ENCODE results near the gene CLCN3.
A peak's percentile ranks its signal among the peaks of the same experiment; 100 is the strongest.
"Not testable (repeated sequence)": the region's sequence is repeated elsewhere in the genome, so short reads cannot be mapped to it uniquely, and the experiment has no call there.

Gene CLCN3

DNA sequence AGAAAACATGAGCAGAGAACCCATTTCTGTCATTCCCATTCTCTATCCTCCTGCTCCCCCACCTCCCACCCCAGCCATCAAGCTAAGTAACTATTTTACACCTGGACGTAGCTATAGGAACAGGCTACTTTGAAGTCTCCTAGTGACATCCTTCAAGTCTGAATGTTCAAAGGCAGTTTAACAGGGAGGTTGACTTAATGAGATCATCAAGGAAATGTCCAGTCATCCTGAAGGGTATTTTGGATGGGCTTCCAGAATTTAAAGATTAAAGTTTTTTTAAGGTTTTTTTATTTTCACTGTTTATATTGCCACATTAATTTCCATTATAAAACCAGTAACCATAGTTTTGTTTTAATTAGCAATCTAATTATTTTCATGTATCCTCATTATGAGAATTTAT is 96.3 kb downstream of the CLCN3 start:
- DNase-seq, result no peak

DNA sequence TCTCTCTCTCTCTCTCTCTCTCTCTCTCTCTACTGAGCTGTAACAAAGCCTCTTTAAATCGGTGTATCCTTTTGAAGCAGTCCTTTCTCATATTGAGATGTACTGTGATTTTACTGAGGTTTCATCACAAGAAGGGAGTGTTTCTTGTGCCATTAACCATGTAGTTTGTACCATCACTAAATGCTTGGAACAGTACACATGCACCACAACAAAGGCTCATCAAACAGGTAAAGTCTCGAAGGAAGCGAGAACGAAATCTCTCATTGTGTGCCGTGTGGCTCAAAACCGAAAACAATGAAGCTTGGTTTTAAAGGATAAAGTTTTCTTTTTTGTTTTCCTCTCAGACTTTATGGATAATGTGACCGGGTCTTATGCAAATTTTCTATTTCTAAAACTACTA is 100.2 kb downstream of the CLCN3 start:
- DNase-seq, result no peak

DNA sequence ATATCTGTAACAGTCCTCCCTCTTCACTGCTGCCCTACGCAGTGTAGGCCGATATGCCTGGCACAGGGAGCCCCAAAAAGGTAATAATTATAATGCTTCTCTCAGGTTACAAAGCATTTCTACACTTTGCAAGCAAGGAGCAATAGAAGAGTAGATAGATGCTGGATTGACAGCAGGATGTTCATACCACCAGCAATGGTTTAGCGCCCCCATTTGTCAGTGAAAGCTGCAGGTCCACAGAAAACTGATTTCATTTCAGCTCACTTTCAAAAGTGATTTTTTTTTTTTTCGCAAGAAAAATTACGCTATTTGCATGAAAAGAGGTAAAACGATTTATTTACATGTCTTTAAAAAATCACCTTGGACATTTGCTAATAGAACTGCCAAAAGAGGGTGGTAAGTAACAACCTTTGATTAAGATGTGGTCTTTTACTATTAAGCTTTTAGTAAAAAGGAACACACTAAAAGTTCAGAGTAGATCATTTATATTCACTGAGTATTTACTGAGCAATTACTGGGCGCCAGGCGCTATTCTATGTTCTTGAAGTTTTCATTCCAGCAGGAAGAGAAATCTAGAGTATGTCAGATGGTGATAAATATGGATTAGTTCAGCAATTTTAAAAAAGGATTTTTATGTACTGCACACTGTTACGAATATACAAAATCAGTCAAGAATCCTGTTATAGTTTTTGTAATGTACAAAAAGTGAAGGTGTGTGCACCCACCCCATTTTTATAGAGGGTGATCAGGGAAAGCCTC is 103.0 kb downstream of the CLCN3 start:
- DNase-seq, result peak; percentile 25

DNA sequence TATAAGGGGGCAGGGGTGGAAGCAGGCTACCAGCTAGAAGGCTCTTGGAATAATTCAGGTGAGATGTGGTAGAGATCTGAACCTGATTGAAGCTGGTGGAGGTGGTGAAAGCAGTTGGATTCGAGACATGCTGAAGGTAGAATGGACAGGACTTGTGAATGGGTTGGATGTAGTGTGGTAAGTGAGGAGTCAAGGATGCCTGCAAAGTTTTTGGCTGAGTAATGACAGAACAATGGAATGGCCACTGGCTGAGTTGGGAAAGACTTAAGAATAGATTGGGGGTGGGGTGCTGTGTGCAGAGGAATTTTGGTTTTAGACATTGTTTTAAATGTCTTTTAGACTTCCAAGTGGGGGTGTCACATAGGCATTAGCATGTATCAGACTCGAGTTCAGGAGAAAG is 103.9 kb downstream of the CLCN3 start:
- no peak for DNase-seq

DNA sequence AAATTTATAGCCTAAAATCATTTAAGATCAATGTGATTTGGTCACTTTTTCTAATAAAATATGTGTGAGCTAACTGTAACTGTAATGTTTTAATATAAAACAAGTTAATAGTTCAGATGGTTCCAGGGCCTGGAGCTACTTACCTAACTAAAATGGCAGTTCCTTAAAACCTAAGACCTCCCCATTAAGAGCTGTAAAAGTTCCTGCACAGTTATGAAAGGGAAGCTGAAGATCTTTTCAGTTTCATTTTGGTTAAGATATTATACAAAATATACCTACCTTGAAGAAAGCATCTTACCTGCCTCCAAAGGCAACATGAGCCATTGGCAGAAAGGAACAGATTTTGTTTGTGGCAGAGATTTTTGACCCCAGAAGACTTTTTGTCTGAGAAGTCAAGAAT is 107.2 kb downstream of the CLCN3 start:
- no peak for DNase-seq

DNA sequence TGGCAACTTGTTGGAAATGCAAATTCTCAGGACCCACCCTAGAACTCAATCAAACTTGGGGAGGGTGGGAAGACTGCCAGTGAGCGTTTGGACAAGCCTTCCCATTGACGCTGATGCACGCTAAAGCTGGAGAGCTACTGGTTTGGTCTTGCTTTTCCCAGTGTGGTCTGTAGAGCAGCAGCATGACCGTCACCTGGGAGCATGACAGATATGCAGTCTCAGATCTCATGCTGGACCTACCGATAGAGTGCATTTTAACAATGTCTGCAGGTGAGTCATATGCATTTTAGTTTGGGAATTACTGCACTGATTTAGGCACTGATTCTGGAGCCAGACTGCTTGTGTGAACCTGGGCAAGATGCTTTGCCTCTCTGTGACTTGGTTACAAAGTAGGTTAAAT is 110.2 kb downstream of the CLCN3 start:
- no peak for DNase-seq

DNA sequence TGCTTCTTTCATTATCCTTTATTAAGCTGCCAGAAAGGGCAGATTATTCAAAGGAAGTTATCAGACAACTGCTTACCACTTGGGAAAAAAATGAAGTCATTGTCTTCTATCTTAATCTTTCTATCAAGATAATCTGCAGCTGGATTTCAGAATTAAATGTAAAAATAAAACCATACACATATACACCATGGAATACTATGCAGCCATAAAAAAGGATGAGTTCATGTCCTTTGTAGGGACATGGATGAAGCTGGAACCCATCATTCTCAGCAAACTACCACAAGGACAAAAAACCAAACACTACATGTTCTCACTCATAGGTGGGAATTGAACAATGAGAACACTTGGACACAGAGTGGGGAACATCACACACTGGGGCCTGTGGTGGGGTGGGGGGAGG is 118.2 kb downstream of the CLCN3 start:
- DNase-seq, result not testable (repeated sequence)

DNA sequence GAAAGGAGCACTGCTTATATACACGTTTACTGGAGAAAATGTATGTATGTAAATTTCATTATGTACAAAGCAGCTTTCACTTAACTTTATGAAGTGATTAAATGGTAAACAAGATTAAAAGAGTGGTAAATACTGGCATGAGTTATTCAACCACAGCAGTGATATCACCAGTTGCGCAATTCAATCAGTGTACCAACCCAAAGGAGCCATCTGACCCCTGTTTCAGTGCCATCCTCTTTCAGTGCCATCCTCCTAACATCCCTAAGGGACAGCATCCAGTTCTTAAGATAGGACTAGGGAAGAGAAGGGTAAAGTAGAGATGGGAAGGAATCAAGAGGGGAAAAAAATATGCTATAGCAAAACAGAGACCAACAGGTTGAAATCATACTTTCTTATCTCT is 121.2 kb downstream of the CLCN3 start:
- DNase-seq, result no peak

DNA sequence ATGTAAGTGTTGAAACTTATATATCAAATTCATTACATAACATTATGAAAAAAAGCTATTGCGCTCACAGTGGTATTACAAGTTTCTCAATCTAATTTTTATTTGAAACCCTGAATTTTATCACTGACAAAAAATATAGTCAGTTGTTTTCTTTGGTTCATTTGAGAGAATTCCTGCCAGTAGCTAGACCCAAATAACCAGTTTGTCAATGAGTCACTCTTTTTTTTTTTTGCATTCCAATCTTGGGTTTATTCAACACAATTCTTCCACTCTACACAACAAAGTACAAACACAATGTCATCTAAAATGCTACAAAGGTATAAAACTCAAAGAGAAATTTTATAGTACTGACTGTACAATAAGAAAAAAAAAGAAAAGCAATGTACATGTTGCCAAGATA is 124.2 kb downstream of the CLCN3 start:
- DNase-seq, result no peak

DNA sequence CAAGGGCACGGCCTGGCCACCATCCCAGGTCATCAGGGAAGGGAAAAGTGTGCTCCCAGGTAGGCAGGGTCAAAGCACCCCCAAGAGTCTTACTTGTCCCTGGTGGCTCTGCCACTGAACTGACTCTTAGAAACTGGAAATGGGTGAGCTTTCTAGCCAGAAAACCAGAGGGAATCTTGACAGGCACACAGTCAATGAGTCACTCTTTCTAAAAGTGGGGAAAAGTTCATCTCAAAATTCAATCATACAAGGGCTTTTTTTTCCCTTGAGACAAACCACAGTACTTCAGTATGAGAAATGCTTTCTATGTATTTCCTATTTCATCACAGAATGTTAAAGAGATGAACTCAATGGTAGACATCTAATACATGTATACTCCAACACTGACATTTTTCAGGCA is 124.9 kb downstream of the CLCN3 start:
- DNase-seq, result no peak

DNA sequence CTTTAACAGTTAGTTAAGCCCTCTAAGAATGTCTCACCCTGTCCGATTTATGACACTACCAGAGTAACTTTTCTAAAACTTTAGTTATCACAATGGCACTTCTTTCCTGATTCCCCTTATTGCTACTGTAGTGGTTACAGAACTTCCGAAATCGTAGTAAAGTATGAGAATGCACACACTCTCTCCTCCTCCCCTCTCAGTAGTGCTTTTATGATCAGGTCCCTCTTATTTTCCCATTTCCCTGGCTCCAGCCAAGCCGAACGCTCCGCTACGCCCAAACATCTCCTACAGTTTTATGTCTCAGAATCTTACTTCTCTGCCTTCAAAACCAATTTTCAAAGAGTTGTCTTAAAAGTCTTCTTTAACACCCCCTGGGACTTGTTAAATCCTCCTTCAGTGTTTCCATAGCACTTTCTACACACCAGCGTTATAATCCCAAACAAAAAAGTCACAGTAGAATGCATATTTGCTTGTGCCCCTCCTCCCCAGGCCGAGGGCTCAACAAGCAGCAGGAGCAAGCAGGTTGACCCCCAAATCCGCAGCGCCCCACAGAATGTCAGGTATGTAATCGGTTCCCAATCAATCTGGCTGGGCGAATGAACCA is 136.7 kb downstream of the CLCN3 start:
- DNase-seq, result no peak

DNA sequence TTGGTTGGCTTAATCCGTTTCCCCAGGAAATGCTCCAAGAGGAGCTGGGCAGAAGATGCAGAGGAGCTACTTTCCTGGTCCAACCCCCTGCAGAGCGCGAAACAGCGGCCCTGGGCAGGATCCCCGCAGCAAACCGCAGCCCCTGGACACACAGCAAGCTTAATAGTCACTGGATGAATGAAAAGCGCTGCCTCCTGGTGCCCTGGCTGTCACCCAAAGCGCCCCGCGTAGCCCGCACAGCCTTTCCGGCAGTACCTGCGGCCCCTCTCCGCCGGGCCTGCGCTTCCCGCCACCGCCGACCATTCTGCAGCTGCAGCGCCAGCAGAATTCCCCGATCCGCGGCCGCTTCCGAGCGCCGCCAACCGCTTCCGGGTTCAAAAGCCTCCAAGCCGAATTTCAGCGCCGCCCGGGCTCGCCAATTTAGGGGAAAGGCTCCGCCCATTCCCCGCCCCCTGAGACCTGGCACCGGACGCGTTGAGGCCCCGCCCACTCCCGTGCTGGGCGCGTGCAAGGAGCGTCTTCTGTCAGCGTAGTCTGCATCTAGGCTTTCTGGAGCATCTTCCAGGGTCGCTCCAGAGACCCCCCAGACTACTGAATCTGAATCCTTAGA is 137.3 kb downstream of the CLCN3 start, which contains the start of gene HPF1:
Gene HPF1 (minus strand): TSS at position 370 of the 610 bp plus-strand sequence. CDS start 67 bp downstream, at position 303.
- DNase-seq, result peak; percentile 99

DNA sequence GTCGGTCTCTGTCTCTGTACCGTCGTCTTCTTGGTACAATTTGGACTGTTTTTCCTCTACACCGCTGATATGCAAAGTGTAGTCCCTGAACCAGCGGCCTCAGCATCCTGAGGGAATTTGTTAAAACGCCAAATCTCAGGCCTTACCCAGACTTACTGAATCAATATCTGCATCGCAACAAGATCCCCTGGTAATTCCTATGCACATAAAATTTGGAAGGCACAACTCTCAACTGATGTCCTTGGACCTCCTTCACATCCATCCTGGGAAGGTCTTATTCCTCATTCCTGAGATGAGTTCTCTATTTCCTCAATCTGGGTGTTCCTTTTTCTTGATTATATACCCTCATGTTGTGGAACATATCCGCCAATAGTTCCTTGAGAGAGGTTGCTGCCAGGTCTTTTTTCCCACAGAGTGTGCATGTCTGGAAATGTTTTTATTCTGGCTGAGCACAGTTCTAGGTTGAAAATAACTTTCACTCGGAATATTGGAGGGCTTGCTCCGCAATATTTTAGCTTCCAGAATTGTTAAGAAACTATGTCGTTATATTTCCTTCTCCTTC is 138.1 kb downstream of the CLCN3 start:
- no peak for DNase-seq

DNA sequence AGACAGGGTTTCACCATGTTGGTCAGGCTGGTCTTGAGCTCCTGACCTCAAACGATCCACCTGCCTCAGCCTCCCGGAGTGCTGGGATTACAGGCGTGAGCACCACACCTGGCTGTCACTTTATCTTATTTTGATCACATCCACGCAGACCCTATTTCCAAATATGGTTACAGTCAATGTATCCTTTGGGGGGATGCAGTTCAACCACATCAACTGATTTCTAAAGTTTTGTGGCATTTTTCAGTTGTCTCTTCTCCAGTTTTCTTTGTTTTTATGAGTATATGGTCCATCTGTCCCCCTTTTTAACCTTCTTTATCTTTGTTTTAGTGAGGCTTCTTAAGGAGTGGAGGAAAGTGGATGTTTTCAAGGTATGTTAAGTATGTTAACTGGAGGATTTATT is 141.5 kb downstream of the CLCN3 start:
- no peak for DNase-seq

DNA sequence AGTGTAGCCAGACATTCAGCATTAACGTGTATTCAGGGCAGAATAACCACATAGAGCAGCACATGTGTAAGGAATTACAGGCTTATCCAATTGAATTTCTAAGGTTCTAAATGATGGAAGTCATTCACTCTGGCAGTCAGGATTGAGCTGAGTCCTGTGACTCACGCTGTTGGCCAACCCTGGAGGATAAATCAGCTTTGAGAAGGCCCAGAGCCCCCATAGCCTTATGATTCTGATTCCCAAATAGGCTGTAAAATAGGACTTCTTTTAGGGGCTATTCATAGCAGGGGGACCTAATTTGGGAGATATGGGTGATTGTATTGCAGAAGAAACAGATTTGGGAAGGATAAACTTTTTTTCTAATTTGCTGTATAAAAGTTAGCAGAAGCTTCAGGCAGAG is 145.5 kb downstream of the CLCN3 start:
- DNase-seq, result no peak

DNA sequence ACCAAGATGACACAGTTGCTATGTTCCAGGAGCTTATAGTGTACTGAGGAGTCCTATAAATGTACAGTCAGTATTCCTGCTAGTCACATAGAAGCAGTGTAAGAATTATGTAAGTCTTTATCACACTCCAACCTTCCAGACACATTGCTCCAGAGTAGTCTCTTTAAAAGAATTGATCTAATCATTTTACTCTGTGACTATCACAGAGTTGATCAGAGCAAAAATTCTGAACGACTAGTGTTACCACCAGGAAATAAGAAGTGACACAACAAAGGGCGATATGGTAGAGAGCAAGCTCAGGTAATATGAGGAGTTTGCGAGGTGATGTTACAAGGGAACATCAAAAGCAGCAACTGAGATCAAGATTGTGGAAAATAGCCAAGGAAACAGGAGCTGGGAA is 146.4 kb downstream of the CLCN3 start:
- no peak for DNase-seq

DNA sequence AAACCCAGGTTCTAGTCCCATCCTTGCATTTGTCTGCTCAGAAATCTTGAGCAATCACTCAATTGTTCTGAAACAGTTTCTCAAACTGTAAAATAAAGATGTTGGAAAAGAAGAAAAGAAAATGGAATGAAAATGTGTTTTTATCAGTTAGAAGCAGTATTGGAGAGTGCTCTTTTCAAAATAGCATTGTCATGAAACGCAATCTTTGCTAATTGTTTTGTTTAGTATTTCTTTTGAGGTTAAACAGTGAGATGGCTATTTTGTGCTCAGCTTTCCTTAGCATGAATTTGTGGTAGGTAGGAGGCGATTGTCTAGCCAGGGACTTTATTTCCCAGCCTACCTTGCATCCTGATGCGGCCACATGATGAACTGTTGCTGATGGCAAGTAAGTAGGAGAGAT is 148.0 kb downstream of the CLCN3 start:
- no peak for DNase-seq

DNA sequence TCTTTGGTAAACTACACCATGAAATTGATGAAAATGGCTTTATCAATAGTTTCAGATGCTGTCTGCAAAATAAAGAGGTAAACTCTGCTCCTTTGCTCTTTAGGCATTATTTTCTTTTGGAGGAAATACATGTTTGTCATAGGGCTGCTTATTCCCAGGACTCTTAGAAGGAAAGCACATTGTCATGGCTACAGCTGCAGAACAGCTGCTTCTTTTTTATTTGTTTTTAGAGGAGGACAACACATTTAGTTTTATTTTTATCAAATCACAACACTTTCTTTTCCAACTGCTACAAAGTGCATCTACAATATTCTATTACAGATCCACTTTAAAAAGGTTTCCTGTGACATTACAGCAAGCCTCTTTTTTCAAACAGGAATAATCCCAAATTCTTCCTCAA is 150.0 kb downstream of the CLCN3 start:
- no peak for DNase-seq

DNA sequence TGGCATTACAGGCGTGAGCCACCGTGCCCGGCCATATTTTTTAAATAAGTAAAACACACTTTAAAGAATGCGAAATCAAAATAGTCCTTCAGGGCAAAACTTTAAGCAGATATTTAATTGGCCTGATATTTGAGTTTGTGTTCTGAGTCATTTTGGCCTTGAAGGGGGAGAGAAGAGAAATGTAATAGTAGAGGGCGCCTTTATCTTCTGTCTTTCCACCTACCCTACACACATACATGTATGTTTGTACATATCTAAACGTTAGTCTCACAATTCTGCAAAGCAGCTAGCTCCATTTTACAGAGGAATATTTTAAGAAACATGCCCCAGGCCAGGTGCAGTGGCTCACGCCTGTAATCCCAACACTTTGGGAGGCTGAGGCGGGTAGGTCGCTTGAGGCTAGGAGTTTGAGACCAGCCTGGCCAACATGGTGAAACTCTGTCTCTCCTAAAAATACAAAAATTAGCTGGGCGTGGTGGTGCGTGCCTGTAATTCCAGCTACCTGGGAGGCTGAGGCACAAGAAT is 151.2 kb downstream of the CLCN3 start:
- DNase-seq, result not testable (repeated sequence)

Measured in CD4-positive, alpha-beta T cell treated with Interleukin-17A for 4 hours (primary cell).